HG03354 (cell line): ENCODE measurements around the gene LMF1.

Source experiments
- ATAC-seq: cut with Tn5 transposase; IDR thresholded peaks from one replicate; pipeline ENCODE4 v1.9.1; 2021; ENCODE audit warnings: mild to moderate bottlenecking; ENCODE audit not compliant: unreplicated experiment, poor library complexity, severe bottlenecking

LMF1 gene

GRCh38 chr16:935684-936083, 35.1 kb downstream of the LMF1 start:
- no peak for ATAC-seq

- ATAC-seq: no peak
These were observed 36.6 kb downstream of the LMF1 start for GRCh38 chr16:934178-934577.

DNA sequence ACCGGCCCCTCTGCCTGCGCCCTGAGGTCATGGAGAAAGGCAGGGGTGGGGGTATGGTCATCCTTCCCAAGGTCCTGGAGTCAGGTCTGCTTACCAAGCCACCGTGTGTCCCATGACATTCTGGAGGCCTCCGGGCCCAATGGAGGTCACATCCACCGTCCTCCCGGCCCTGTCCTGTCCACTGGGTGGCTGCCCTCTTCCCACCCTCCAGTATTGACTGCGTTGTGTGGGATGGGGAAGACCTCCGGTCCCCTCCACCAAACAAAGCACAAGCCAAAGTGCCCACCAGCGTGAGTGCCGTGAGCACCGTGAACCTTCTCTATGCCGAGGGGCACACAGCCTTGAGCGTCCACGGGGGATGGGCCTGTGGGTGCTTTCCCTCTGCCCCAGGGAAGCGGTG, 37.2 kb downstream of the LMF1 start:
- no peak for ATAC-seq

GRCh38 chr16:932831-933330, 37.9 kb downstream of the LMF1 start:
- ATAC-seq: no peak

DNA sequence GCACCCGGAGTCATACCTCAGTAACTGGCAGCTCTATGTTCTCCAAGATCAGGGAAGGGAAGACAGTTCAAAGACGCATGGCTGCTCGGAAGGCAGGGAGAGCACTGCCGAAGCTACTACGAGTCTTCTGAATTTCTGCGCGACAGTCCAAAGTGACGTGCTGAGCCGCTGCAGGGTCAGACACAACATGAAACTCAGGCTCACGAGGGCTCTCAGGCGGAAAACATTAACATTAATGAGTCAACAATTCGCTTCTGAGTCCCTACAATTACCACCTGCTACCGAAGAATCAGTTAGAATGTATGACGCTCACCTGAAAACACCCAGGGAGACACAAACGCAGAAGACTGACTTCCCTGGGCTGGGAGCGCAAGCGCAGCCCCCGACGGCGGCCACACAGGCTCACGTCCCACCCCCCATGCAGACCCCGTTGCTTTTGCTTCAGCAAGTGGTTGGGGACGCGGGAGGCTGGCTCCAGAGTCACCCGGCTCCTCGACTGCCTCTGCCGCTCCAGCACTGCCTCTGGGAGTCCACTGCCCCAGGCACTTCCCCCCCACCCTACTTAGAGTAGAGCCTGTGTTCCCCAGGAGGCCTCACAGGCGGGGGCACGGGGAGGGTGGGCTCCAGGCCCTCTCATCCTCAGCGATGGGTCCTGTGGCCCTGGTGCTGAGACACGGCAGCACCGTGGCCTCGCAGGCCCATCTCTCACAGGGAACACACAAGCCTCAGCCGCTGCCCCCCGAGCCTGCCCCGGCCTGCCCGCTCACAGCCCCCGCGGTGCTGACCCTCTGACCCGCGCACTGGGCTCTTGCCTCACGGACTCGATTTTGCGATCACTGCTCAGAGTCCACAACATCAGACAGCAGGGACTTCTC, 38.9 kb downstream of the LMF1 start:
- no peak for ATAC-seq

DNA sequence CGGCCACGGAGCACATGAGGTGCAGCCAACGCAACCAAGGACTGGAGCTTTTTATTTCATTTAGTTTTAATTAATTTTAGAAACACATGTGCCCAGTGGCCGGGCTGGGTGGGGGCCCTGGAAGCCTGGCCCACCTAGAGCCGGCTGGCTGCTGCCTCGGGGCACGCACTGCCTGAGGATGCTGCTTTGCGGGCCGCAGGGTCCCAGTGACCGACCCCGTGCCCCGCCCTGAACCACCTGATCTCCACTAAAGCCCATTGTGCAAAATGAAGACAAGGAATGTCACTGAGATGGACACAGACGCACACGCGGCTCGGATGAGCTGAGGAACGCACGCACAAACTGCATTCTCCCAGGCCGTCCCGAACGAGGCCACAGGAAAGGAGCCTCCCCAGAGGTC, 39.6 kb downstream of the LMF1 start:
- no peak for ATAC-seq

- no peak for ATAC-seq
These were observed 40.3 kb downstream of the LMF1 start for GRCh38 chr16:930511-930910.

- no peak for ATAC-seq
These were observed 40.7 kb downstream of the LMF1 start for GRCh38 chr16:930076-930475.

DNA sequence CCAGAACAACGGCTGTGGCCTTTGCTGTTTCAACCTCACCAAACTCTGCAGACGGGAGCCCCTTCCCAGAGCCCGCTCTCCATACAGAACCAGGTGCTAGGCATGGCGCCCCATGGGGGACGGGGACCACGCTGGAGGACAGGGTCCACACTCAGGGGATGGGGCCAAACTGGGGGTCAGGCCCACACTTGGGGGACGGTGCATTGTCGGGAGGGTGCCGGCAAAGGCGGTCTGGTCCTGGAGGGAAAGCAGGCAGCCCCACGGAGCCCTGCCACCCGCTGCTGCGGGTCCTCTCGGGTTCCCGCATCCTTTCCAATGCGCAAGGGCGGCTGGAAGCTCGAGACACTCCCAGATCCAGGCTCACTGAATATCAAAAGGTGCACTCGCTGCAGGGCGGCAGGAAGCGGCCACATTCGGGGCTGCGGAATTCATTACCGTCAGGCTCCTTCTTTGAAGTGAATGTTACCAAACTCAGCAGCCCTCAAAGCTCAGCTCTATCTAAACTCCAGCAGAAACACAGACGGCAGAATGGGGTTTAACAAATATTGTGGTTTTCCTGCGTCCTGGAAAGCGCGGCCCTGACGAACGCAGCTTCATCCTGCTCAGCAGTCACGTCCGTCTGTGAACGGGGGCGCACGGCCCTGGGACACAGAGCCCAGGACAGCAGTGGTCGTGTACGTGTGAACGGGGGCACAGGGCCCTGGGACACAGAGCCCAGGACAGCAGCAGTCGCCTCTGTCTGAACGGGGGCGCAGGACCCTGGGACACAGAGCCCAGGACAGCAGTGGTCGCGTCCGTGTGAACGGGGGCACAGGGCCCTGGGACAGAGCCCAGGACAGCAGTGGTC, 41.3 kb downstream of the LMF1 start:
- ATAC-seq: no peak

GRCh38 chr16:928526-928925, 42.3 kb downstream of the LMF1 start:
- ATAC-seq: no peak

- ATAC-seq: no peak
These were observed 42.9 kb downstream of the LMF1 start for GRCh38 chr16:927931-928330.

GRCh38 chr16:927406-927805, 43.4 kb downstream of the LMF1 start:
- ATAC-seq: no peak

GRCh38 chr16:926715-927114, 44.1 kb downstream of the LMF1 start:
- ATAC-seq: no peak

GRCh38 chr16:924806-925205, 46.0 kb downstream of the LMF1 start:
- no peak for ATAC-seq

- ATAC-seq: no peak
These were observed 46.7 kb downstream of the LMF1 start for GRCh38 chr16:924063-924462.

- no peak for ATAC-seq
These were observed 47.6 kb downstream of the LMF1 start for GRCh38 chr16:923184-923583.

DNA sequence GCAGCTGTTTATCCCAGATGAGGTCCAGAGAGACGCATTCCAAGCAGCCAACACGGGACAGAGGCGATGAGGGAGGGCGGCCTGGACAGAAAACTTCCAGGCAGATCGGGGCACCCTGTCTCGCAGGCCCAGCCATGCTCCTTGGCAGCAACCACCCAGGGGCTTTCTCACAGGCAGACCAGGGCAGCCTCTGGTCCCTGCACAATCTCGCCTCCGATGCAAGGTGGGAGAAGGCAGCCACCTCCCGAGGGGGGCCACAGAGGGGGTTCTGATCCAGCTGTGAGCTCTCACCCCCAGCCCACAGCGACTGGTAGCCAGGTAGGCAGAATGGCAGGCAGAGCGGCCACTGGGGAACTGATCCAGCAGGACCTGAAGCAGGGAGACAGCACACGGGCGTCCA, 48.7 kb downstream of the LMF1 start:
- no peak for ATAC-seq

- no peak for ATAC-seq
These were observed 49.4 kb downstream of the LMF1 start for GRCh38 chr16:921321-921905.

DNA sequence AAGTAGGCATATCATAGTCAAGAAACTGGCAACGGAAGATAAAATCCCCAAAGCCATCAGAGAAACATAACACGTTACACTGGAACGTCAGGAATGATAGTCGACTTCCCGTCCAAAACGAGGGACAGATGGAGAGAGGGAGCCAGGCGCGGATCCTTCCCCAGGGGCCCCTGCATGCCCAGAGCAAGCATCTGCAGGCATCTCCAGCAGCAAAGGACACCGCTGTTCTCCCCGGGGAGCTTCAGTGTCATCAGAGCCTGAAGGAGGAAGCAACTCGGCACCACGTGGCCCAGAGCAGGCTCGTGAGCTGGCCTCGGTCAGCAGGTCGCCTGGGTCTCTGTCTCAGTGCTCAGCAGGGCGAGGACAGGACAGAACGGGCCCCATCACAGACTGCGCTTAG, 50.1 kb downstream of the LMF1 start:
- no peak for ATAC-seq

GRCh38 chr16:920051-920681, 50.6 kb downstream of the LMF1 start:
- no peak for ATAC-seq
